HEK293 (cell line): ENCODE results near the gene LETM1.
A peak's percentile ranks its signal among the peaks of the same experiment; 100 is the strongest.

Experiments
- CTCF ChIA-PET: fragments of 350-600 bp; formaldehyde crosslinking; extraction: SDS; loops from one replicate; lab custom pipeline; 2021; ENCODE audit warnings: antibody characterized with exemption; lab: Yijun Ruan, JAX
- POLR2A ChIA-PET: fragments of 300-600 bp; formaldehyde crosslinking; extraction: SDS; loops from one replicate; lab custom pipeline; 2020; ENCODE audit warnings: antibody characterized with exemption, inconsistent platforms; lab: Yijun Ruan, JAX
- H3K27ac ChIP-seq: fragments of 200-500 bp; sonication (Bioruptor generic); 2 replicates; pipeline ENCODE4 v1.5.1; 2014; ENCODE audit warnings: low read depth, low read length, control low read depth, inconsistent platforms; ENCODE audit errors: extremely low read depth
- H3K36me3 ChIP-seq, 2 experiments: fragments of 200-500 bp in 1 of 2; sonication (Bioruptor generic) in 1 of 2; 1 replicate in 1 of 2; 2 replicates in 1 of 2; pipeline ENCODE4 v1.5.1; 2014 to 2017; ENCODE audit warnings: inconsistent platforms in 2 of 2, low read length in 2 of 2; ENCODE audit not compliant: control insufficient read depth in 2 of 2, insufficient read depth in 1 of 2
- H3K4me1 ChIP-seq: fragments of 200-500 bp; sonication (Bioruptor generic); 2 replicates; pipeline ENCODE4 v1.5.1; 2014; ENCODE audit warnings: mild to moderate bottlenecking, low read length, inconsistent platforms; ENCODE audit not compliant: control insufficient read depth, insufficient read depth
- H3K4me3 ChIP-seq: 2 replicates; pipeline ENCODE4 v1.5.1; 2011; ENCODE audit warnings: low read depth, mild to moderate bottlenecking, control low read depth, low read length, moderate library complexity
- H3K9me3 ChIP-seq: fragments of 200-500 bp; sonication (Bioruptor generic); 2 replicates; pipeline ENCODE4 v1.5.1; 2014; ENCODE audit warnings: low read depth, low read length, inconsistent platforms; ENCODE audit not compliant: control insufficient read depth, insufficient read depth
- EGR2 ChIP-seq: fragments of 450-650 bp; formaldehyde crosslinking; IDR thresholded peaks from 2 replicates; pipeline ENCODE4 v1.5.1; 2016; ENCODE audit warnings: low read depth, missing biosample characterization, missing genetic modification characterization
- GFI1B ChIP-seq: fragments of 450-650 bp; formaldehyde crosslinking; IDR thresholded peaks from 2 replicates; pipeline ENCODE4 v1.5.1; 2016; ENCODE audit warnings: missing biosample characterization, missing genetic modification characterization
- HOXD13 ChIP-seq: sonication (generic); formaldehyde crosslinking; IDR thresholded peaks from 2 replicates; pipeline ENCODE4 v1.8.0; 2022; ENCODE audit warnings: missing genetic modification reagents, borderline replicate concordance
- TCF7L2 ChIP-seq: IDR thresholded peaks from 2 replicates; pipeline ENCODE4 v1.6.1; 2011; ENCODE audit warnings: low read depth, mild to moderate bottlenecking, inconsistent platforms, low read length, moderate library complexity, borderline replicate concordance
- WT1 ChIP-seq: fragments of 450-650 bp; formaldehyde crosslinking; IDR thresholded peaks from 2 replicates; pipeline ENCODE4 v1.5.1; 2016; ENCODE audit warnings: missing biosample characterization, missing genetic modification characterization
- ZFHX2 ChIP-seq: fragments of 450-650 bp; formaldehyde crosslinking; conservative IDR thresholded peaks from 2 replicates; pipeline ENCODE4 v1.5.1; 2016; ENCODE audit warnings: missing biosample characterization, missing genetic modification characterization
- ZFP69B ChIP-seq: fragments of 450-650 bp; formaldehyde crosslinking; IDR thresholded peaks from 2 replicates; pipeline ENCODE4 v1.5.1; 2016; ENCODE audit warnings: missing biosample characterization, missing genetic modification characterization
- ZNF302 ChIP-seq: fragments of 450-650 bp; formaldehyde crosslinking; IDR thresholded peaks from 2 replicates; pipeline ENCODE4 v1.5.1; 2016; ENCODE audit warnings: missing biosample characterization, missing genetic modification characterization, low read depth
- ZNF311 ChIP-seq: fragments of 450-650 bp; formaldehyde crosslinking; IDR thresholded peaks from 2 replicates; pipeline ENCODE4 v1.5.1; 2017; ENCODE audit warnings: missing biosample characterization, missing genetic modification characterization, borderline replicate concordance
- ZNF548 ChIP-seq: fragments of 450-650 bp; formaldehyde crosslinking; IDR thresholded peaks from 2 replicates; pipeline ENCODE4 v1.5.1; 2016; ENCODE audit warnings: missing biosample characterization, missing genetic modification characterization
- ZNF624 ChIP-seq: fragments of 450-650 bp; formaldehyde crosslinking; IDR thresholded peaks from 2 replicates; pipeline ENCODE4 v1.5.1; 2017; ENCODE audit warnings: missing biosample characterization, missing genetic modification characterization
- ZNF626 ChIP-seq: fragments of 450-650 bp; sonication (Bioruptor Pico); formaldehyde crosslinking; IDR thresholded peaks from 2 replicates; pipeline ENCODE4 v1.5.1; 2018; ENCODE audit warnings: missing biosample characterization, missing genetic modification characterization, inconsistent platforms
- TF ChIP-seq, protein P1 (sequence below): fragments of 450-650 bp; formaldehyde crosslinking; IDR thresholded peaks from 2 replicates; pipeline ENCODE4 v1.5.1; 2016; ENCODE audit warnings: missing biosample characterization, missing genetic modification characterization, low read depth
- TF ChIP-seq, protein P2 (sequence below): fragments of 450-650 bp; formaldehyde crosslinking; IDR thresholded peaks from 2 replicates; pipeline ENCODE4 v1.5.1; 2016; ENCODE audit warnings: missing biosample characterization, missing genetic modification characterization
- TF ChIP-seq, protein P3 (sequence below): fragments of 450-650 bp; formaldehyde crosslinking; IDR thresholded peaks from 2 replicates; pipeline ENCODE4 v1.5.1; 2016; ENCODE audit warnings: missing biosample characterization, missing genetic modification characterization
- TF ChIP-seq, protein P4 (sequence below): fragments of 450-650 bp; formaldehyde crosslinking; IDR thresholded peaks from 2 replicates; pipeline ENCODE4 v1.5.1; 2016; ENCODE audit warnings: missing biosample characterization, missing genetic modification characterization
- TF ChIP-seq, protein P5 (sequence below): fragments of 450-650 bp; IDR thresholded peaks from 2 replicates; pipeline ENCODE4 v1.5.1; 2018; ENCODE audit warnings: missing biosample characterization, mild to moderate bottlenecking, missing genetic modification characterization
- TF ChIP-seq, protein P6 (sequence below): fragments of 450-650 bp; formaldehyde crosslinking; IDR thresholded peaks from 2 replicates; pipeline ENCODE4 v1.5.1; 2017; ENCODE audit warnings: missing biosample characterization, missing genetic modification characterization

Gene LETM1

DNA sequence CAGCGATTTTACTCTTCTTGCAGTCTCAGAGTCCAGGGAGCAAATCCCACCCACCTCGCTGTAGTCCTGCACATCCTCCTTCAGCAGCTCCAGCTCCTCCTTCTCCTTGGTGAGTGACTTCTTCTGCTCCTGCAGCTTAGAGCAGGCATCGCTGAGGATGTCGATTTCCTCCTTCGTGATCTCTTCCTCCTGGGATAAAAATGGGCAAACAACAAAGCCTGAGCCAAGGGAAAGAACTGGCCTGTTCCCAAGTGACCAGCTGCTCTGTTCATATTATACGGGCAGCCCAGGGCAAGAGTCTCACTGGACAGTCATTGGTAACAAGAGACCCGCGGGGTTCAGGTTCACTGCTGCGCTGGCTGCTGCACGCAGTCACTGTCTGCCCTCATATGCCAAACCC is 36.7 kb downstream of the LETM1 start:
- H3K4me1 ChIP-seq: no peaks in the 10 kb centered on the region
- no peak overlapping the region for H3K4me3 ChIP-seq
- CTCF ChIA-PET: no interaction called here
- H3K27ac ChIP-seq: no peak overlapping the region
- TF ChIP-seq, protein P1, sequence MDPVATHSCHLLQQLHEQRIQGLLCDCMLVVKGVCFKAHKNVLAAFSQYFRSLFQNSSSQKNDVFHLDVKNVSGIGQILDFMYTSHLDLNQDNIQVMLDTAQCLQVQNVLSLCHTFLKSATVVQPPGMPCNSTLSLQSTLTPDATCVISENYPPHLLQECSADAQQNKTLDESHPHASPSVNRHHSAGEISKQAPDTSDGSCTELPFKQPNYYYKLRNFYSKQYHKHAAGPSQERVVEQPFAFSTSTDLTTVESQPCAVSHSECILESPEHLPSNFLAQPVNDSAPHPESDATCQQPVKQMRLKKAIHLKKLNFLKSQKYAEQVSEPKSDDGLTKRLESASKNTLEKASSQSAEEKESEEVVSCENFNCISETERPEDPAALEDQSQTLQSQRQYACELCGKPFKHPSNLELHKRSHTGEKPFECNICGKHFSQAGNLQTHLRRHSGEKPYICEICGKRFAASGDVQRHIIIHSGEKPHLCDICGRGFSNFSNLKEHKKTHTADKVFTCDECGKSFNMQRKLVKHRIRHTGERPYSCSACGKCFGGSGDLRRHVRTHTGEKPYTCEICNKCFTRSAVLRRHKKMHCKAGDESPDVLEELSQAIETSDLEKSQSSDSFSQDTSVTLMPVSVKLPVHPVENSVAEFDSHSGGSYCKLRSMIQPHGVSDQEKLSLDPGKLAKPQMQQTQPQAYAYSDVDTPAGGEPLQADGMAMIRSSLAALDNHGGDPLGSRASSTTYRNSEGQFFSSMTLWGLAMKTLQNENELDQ: no peak
- POLR2A ChIA-PET: no interaction called here
- peaks cover 5 to 88% of the 10 kb centered on the region in 2 experiments; a peak in 2 of 3 replicates for H3K36me3 ChIP-seq
- H3K9me3 ChIP-seq: no peaks in the 10 kb centered on the region

DNA sequence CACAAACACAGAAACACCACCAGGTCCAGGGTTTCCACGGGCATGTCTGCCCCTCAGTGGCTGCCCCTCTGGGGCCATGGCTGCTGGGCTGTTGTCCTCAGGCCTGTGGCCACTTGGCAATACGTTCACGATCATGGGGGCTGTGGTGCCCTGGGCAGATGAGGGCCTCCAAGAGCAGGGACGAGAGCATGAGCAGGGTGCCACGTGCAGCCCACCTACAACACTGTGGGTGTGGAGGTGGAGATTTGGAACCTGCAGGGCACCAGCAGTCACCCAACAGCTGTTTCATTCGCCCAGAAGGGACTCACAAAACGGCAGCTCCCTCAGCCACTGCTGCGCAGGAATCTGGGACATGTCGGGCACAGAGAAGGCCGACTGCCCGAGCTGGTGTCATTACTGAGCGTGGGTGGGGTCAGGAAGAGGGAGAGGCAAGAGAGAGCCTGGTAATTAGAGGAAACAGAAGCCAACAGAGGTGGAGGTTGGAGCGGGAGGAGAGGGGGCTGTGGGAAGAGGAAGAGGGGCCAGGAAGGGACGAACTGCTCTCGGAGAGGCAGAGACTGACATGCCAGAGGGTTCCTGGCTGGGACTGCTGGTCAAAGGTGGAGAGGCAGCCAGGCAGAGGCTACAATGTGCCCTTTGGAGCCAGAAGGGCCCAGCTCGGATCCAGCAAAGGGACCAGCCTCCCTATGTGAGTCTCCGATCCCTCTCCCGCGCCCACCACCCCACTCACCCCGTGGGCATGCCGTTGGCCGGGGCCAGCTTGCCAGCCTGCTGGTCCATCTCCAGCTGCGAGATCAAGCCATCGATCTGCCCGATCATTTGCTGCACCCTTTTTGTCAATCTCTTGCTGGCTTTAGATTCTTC is 39.7 kb downstream of the LETM1 start:
- peak; percentile 36; the same call in 1 of the 2 replicates for TF ChIP-seq EGR2 (tag by site-specific recombination)
- TF ChIP-seq, protein P2, sequence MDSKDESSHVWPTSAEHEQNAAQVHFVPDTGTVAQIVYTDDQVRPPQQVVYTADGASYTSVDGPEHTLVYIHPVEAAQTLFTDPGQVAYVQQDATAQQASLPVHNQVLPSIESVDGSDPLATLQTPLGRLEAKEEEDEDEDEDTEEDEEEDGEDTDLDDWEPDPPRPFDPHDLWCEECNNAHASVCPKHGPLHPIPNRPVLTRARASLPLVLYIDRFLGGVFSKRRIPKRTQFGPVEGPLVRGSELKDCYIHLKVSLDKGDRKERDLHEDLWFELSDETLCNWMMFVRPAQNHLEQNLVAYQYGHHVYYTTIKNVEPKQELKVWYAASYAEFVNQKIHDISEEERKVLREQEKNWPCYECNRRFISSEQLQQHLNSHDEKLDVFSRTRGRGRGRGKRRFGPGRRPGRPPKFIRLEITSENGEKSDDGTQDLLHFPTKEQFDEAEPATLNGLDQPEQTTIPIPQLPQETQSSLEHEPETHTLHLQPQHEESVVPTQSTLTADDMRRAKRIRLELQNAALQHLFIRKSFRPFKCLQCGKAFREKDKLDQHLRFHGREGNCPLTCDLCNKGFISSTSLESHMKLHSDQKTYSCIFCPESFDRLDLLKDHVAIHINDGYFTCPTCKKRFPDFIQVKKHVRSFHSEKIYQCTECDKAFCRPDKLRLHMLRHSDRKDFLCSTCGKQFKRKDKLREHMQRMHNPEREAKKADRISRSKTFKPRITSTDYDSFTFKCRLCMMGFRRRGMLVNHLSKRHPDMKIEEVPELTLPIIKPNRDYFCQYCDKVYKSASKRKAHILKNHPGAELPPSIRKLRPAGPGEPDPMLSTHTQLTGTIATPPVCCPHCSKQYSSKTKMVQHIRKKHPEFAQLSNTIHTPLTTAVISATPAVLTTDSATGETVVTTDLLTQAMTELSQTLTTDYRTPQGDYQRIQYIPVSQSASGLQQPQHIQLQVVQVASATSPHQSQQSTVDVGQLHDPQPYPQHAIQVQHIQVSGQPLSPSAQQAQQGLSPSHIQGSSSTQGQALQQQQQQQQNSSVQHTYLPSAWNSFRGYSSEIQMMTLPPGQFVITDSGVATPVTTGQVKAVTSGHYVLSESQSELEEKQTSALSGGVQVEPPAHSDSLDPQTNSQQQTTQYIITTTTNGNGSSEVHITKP (tag by site-specific recombination): no peak
- TF ChIP-seq ZNF626 (tag by site-specific recombination): no peak
- no peak for TF ChIP-seq GFI1B
- TF ChIP-seq ZNF548 (tag by site-specific recombination): no peak
- TF ChIP-seq, protein P3, sequence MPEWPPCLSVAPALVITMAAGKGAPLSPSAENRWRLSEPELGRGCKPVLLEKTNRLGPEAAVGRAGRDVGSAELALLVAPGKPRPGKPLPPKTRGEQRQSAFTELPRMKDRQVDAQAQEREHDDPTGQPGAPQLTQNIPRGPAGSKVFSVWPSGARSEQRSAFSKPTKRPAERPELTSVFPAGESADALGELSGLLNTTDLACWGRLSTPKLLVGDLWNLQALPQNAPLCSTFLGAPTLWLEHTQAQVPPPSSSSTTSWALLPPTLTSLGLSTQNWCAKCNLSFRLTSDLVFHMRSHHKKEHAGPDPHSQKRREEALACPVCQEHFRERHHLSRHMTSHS (tag by site-specific recombination): no peak
- TF ChIP-seq, protein P4, sequence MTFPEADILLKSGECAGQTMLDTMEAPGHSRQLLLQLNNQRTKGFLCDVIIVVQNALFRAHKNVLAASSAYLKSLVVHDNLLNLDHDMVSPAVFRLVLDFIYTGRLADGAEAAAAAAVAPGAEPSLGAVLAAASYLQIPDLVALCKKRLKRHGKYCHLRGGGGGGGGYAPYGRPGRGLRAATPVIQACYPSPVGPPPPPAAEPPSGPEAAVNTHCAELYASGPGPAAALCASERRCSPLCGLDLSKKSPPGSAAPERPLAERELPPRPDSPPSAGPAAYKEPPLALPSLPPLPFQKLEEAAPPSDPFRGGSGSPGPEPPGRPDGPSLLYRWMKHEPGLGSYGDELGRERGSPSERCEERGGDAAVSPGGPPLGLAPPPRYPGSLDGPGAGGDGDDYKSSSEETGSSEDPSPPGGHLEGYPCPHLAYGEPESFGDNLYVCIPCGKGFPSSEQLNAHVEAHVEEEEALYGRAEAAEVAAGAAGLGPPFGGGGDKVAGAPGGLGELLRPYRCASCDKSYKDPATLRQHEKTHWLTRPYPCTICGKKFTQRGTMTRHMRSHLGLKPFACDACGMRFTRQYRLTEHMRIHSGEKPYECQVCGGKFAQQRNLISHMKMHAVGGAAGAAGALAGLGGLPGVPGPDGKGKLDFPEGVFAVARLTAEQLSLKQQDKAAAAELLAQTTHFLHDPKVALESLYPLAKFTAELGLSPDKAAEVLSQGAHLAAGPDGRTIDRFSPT (tag by site-specific recombination): no peak
- TF ChIP-seq ZFHX2: peak; percentile 16; the same call in 1 of the 2 replicates
- no peak for TF ChIP-seq ZNF311 (tag by site-specific recombination)
- no peak for TF ChIP-seq HOXD13 (CRISPR knock-in tag)
- TF ChIP-seq WT1 (tag by site-specific recombination): no peak
- TF ChIP-seq ZFP69B (tag by site-specific recombination): no peak
- TF ChIP-seq, protein P5, sequence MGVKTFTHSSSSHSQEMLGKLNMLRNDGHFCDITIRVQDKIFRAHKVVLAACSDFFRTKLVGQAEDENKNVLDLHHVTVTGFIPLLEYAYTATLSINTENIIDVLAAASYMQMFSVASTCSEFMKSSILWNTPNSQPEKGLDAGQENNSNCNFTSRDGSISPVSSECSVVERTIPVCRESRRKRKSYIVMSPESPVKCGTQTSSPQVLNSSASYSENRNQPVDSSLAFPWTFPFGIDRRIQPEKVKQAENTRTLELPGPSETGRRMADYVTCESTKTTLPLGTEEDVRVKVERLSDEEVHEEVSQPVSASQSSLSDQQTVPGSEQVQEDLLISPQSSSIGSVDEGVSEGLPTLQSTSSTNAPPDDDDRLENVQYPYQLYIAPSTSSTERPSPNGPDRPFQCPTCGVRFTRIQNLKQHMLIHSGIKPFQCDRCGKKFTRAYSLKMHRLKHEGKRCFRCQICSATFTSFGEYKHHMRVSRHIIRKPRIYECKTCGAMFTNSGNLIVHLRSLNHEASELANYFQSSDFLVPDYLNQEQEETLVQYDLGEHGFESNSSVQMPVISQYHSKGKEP (tag by site-specific recombination): no peak
- TF ChIP-seq, protein P6, sequence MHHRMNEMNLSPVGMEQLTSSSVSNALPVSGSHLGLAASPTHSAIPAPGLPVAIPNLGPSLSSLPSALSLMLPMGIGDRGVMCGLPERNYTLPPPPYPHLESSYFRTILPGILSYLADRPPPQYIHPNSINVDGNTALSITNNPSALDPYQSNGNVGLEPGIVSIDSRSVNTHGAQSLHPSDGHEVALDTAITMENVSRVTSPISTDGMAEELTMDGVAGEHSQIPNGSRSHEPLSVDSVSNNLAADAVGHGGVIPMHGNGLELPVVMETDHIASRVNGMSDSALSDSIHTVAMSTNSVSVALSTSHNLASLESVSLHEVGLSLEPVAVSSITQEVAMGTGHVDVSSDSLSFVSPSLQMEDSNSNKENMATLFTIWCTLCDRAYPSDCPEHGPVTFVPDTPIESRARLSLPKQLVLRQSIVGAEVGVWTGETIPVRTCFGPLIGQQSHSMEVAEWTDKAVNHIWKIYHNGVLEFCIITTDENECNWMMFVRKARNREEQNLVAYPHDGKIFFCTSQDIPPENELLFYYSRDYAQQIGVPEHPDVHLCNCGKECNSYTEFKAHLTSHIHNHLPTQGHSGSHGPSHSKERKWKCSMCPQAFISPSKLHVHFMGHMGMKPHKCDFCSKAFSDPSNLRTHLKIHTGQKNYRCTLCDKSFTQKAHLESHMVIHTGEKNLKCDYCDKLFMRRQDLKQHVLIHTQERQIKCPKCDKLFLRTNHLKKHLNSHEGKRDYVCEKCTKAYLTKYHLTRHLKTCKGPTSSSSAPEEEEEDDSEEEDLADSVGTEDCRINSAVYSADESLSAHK: no peak
- no peak for TF ChIP-seq ZNF624 (tag by site-specific recombination)
- no peak for TF ChIP-seq TCF7L2
- TF ChIP-seq ZNF302 (tag by site-specific recombination): no peak
- Histone ChIP-seq H3K27ac (no peak overlapping the region), H3K36me3 (peaks cover 5 to 78% of the 10 kb centered on the region in 2 experiments; a peak in 2 of 3 replicates), H3K9me3 (no peaks in the 10 kb centered on the region), H3K4me1 (no peaks in the 10 kb centered on the region), H3K4me3 (no peak overlapping the region)
- ChIA-PET POLR2A (no interaction called here), CTCF (interaction anchor here (0.9 kb wide), 1 partner anchor 68 kb away, joined by 3 read pairs; no protein-coding TSS in a partner anchor)
